Effector memory CD4-positive, alpha-beta T cell (primary cell): ENCODE data around the gene RGS8.

Experiments
- DNase-seq, 3 donors: peaks; one replicate each; pipeline ENCODE4 v3.0.0-alpha.2; 2020
- H3K27ac ChIP-seq: 2 replicates; pipeline ENCODE4 v1.7.0; 2013; ENCODE audit warnings: mild to moderate bottlenecking, low read length, moderate library complexity; ENCODE audit not compliant: insufficient read depth, poor library complexity, severe bottlenecking
- H3K27me3 ChIP-seq: replicated peaks from 2 replicates; pipeline ENCODE4 v1.7.0; 2013; ENCODE audit warnings: mild to moderate bottlenecking, low read length; ENCODE audit not compliant: insufficient read depth, control insufficient read depth, poor library complexity, severe bottlenecking
- H3K36me3 ChIP-seq: 2 replicates; pipeline ENCODE4 v1.7.0; 2013; ENCODE audit warnings: mild to moderate bottlenecking, low read length, moderate library complexity; ENCODE audit not compliant: control insufficient read depth, insufficient read depth
- H3K4me1 ChIP-seq: 2 replicates; pipeline ENCODE4 v1.7.0; 2013; ENCODE audit warnings: low read length, mild to moderate bottlenecking; ENCODE audit not compliant: control insufficient read depth, insufficient read depth, poor library complexity, severe bottlenecking
- H3K4me3 ChIP-seq: 2 replicates; pipeline ENCODE4 v1.7.0; 2013; ENCODE audit warnings: low read length, low read depth, mild to moderate bottlenecking; ENCODE audit not compliant: insufficient read depth, poor library complexity, severe bottlenecking
- H3K9me3 ChIP-seq: 2 replicates; pipeline ENCODE4 v1.7.0; 2013; ENCODE audit warnings: mild to moderate bottlenecking, low read length, moderate library complexity; ENCODE audit not compliant: control insufficient read depth

The RGS8 gene

DNA sequence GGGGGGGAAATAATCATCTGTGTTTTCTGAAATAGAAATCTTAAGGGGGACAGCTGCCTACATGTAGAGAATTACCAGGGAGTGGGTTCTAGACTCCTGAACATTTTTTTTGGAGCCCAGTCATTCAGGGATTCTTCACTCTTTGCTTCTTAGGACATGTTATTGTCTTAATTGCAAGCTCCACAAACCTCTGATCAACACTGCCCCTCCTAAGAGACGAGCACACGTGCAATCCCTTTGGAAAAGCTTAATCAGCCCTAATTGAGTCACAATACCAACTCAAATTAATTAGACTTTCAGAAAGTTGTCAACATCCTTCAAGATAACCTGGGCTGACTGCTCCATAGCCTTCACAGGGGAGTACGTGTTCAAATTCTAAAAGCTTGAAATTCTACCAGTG, 21.4 kb downstream of the RGS8 start:
- H3K27me3 ChIP-seq = no peaks in the 10 kb centered on the region
- H3K9me3 ChIP-seq = no peaks in the 10 kb centered on the region
- no peak overlapping the region for H3K4me3 ChIP-seq
- DNase-seq = no peak
- no peaks in the 10 kb centered on the region for H3K4me1 ChIP-seq
- H3K36me3 ChIP-seq = no peaks in the 10 kb centered on the region
- H3K27ac ChIP-seq = no peak overlapping the region

DNA sequence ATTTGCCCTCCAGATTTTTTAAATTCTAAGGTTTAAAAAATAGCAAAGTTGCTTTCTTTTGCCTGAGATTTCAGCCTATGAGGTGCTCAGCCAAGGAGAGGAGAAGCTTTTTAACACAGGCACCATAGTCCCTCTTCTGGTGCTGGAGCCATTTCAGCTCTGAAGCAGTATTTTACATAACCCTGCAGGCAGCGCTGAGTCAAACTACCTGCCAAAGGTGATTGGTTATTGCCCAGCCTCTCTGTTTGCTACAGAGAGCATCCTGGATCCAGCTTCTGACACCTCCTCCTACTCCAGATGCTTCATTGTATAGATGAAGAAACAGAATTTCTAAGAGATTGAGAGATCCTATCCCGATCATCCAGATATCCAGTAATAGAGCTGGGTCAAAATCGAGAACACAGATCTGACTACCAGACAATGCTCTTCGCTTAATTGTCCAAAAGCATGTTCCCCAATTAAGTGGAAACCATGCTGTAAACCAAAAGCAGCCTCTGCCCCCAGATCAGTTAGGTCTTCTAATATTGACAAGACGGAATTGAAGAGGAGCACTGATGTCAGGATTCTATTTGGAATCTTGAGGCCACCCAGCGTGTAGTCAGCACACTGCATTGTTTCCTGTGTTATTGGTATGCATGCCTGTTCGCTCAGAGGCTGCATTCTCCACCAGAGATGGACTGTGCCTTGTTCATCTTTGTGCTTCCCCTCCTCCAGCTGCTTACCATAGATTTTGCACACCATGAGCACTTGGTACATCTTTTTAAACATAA, 22.1 kb downstream of the RGS8 start:
- Histone ChIP-seq H3K9me3 (no peaks in the 10 kb centered on the region), H3K36me3 (no peaks in the 10 kb centered on the region), H3K4me3 (no peak overlapping the region), H3K4me1 (no peaks in the 10 kb centered on the region), H3K27me3 (no peaks in the 10 kb centered on the region), H3K27ac (no peak overlapping the region)
- no peak for DNase-seq

DNA sequence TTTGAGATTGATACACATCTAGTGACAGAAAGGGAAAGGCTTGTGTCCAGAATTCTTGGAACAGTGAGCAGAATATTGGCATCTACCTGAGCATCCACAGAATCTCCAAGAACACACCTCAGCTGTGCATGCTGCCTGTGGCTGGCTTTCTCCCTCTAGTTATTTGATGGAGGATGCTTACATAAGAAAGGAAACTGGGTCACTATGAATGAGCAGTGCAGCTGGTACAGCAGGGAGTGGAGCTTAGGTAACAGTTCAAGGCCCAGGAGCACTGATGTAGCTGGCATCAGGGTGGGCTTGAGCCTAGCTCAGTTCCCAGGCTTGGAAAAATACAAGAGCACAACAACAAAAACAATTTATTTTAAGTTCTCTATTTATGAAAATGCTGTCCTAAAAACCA, 26.3 kb downstream of the RGS8 start:
- H3K4me3 ChIP-seq = no peak overlapping the region
- H3K4me1 ChIP-seq = no peaks in the 10 kb centered on the region
- DNase-seq = no peak
- H3K27me3 ChIP-seq = no peaks in the 10 kb centered on the region
- no peaks in the 10 kb centered on the region for H3K9me3 ChIP-seq
- H3K36me3 ChIP-seq = no peaks in the 10 kb centered on the region
- no peak overlapping the region for H3K27ac ChIP-seq

DNA sequence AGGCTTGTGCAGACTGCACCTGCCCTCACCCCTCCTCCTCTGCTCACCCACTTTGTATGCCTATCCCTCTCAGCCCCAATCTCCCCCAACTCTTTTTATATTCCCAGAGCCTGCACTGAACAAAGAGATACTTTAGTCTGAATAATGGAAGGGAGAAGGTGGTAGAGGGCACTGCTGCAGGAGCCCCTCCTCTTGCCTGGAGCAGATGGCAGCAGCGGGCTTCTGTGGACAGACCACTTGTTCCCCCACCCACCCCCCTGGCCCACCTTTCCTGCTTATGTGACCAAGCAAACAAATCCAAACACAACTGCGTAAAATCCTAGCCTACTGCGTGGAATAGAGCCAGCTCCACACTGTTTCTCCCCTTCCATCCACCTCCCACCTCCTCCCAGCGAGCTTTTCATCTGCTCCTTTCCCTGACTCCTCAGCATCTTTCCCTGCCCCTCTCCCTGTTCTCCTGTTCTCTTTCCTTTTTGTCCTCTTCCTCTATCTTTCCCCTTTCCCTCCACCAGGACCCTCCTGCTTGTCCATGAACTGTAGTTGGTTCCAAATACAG, 27.5 kb downstream of the RGS8 start:
- Histone ChIP-seq H3K9me3 (no peaks in the 10 kb centered on the region), H3K27me3 (no peaks in the 10 kb centered on the region), H3K36me3 (no peaks in the 10 kb centered on the region), H3K27ac (no peak overlapping the region), H3K4me1 (no peaks in the 10 kb centered on the region), H3K4me3 (no peak overlapping the region)
- no peak for DNase-seq

DNA sequence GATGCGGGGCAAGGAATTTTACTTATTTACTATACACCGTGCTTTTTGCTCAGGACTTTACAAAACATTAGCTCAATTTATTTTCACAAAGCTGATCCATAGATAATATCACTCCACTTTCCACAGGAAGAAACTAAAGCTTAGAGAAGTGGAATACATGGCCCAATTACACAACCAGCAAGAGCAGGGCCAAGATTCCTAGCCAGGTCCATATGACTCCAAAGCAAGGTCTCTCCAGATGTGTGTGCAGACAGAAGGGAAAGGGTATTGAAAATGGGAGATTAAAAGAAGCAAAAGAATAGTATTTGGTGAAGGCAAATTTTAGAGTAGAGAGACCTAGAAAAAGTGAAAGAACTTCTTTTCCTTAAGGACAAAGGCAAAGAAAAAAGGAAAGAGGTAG, 30.4 kb downstream of the RGS8 start:
- Histone ChIP-seq H3K4me1 (no peaks in the 10 kb centered on the region), H3K4me3 (no peak overlapping the region), H3K9me3 (no peaks in the 10 kb centered on the region), H3K27me3 (no peaks in the 10 kb centered on the region), H3K36me3 (no peaks in the 10 kb centered on the region), H3K27ac (no peak overlapping the region)
- no peak for DNase-seq

DNA sequence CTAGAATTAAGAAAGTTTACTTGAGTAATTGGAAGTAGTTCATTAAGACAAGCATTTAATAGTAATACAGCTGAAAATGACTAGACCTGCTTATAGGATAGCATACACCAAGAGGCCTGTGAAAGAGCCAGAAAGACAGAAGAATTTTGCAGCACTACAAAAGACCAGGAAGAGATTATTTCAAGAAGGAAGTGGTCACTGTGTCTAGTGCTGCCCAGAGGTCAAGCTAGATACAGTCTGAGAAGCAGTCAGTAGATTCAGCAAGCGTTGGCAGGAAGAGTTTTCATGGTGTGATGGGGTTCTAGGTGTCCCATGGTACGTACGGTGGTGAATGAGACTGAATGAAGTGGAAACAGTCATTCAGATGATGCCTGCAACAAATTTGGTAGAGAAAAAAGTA, 31.5 kb downstream of the RGS8 start:
- no peaks in the 10 kb centered on the region for H3K27me3 ChIP-seq
- no peak overlapping the region for H3K4me3 ChIP-seq
- H3K9me3 ChIP-seq = no peaks in the 10 kb centered on the region
- H3K36me3 ChIP-seq = no peaks in the 10 kb centered on the region
- no peaks in the 10 kb centered on the region for H3K4me1 ChIP-seq
- DNase-seq = no peak
- H3K27ac ChIP-seq = no peak overlapping the region

DNA sequence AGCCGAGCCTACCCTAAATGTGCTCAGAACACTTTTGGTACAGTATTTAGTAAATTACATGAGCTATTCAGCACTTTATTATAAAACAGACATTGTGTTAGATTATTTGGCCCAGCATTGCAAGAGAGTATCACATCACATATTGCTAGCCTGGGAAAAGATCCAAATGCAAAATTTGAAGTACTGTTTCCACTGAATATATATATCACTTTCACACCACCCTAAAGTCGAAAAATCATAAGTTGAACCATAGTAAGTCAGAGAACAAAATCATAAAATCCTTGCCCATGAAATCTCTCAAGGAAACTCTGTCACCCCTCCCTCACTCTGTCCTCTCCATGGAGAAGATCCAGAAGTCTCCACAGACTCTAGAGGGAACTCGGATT, 33.1 kb downstream of the RGS8 start:
- no peak overlapping the region for H3K4me3 ChIP-seq
- no peaks in the 10 kb centered on the region for H3K36me3 ChIP-seq
- no peak for DNase-seq
- H3K4me1 ChIP-seq = no peaks in the 10 kb centered on the region
- no peaks in the 10 kb centered on the region for H3K9me3 ChIP-seq
- no peak overlapping the region for H3K27ac ChIP-seq
- no peaks in the 10 kb centered on the region for H3K27me3 ChIP-seq

DNA sequence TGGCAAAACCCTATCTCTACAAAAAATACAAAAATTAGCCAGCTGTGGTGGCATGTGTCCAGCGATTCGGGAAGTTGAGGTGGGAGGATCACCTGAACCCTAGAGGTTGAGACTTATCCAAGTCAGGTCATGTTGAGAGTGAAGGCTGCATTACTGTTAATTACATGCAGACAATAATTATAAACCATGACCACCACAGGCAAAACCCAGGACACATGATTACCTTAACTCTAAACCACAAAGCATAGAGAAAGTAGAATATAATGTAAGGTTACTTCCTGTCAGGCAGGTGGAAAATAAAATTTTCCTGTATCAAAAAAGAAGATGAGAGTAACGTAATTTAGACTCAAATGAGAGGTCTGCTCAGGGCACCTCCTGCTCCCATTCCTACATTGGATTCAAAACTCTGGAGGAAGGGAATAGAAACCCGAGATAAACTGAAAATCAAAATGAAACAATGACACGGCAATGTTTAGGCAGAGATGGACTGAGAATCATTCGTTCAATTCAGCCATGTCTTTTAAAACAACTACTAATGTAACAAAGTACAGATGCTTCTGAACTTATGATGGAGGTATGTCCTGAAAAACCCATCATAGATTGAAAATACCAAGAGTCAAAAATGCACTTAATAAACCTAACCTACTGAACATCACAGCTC, 33.6 kb downstream of the RGS8 start:
- no peaks in the 10 kb centered on the region for H3K27me3 ChIP-seq
- H3K4me1 ChIP-seq = no peaks in the 10 kb centered on the region
- DNase-seq = no peak
- no peaks in the 10 kb centered on the region for H3K9me3 ChIP-seq
- no peaks in the 10 kb centered on the region for H3K36me3 ChIP-seq
- no peak overlapping the region for H3K27ac ChIP-seq
- H3K4me3 ChIP-seq = no peak overlapping the region

DNA sequence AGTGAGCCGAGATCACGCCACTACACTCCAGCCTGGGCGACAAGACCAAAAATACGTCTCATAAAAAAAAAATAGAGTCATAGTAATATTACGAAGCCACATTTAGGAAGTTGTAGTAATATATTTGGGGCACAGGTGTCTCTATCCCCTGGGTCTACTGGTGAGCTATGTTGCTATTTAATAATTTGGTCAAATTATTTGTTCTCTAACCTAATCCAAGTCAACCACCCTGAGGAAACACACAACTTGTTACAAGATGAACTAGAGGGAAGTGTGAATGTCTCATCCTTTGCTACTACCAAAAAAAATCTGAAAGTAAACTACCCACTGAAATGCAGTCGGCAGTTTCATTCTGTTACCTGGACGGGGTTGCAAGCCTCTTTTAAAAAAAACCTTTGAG, 35.3 kb downstream of the RGS8 start:
- H3K4me3 ChIP-seq = no peak overlapping the region
- no peak for DNase-seq
- H3K9me3 ChIP-seq = no peaks in the 10 kb centered on the region
- no peaks in the 10 kb centered on the region for H3K4me1 ChIP-seq
- no peaks in the 10 kb centered on the region for H3K27me3 ChIP-seq
- no peak overlapping the region for H3K27ac ChIP-seq
- H3K36me3 ChIP-seq = no peaks in the 10 kb centered on the region

DNA sequence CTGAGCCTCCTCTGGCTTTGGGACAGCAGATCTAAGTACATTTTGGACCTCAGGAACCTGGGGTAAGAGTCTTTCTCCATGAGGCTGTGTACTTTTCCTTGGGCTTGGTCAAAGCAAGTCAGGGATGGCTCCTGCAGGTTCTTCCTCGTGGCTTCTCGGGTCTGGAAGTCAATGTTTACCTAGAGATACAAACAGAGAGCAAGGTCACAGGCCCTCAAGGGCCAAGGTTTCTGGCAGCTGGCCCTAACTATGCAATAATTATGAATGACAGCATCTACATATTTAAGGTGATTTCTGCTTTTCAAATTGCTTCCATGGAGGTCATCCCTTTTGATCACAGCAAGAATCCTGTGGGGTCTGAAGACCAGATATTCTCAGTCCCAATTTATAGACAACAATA, 37.6 kb downstream of the RGS8 start:
- Histone ChIP-seq H3K4me1 (no peaks in the 10 kb centered on the region), H3K36me3 (no peaks in the 10 kb centered on the region), H3K27ac (no peak overlapping the region), H3K4me3 (no peak overlapping the region), H3K27me3 (no peaks in the 10 kb centered on the region), H3K9me3 (no peaks in the 10 kb centered on the region)
- no peak for DNase-seq
